ENCODE results near the gene RECQL5. TPM values are rescaled to one million over a fixed set of nuclear protein-coding genes. Genes with fewer than 3 reads are reported as not detected.

The RECQL5 gene
- total RNA-seq, 4 donors from 2014 or later, result 35.3 to 129 (median 63.6) TPM

DNA sequence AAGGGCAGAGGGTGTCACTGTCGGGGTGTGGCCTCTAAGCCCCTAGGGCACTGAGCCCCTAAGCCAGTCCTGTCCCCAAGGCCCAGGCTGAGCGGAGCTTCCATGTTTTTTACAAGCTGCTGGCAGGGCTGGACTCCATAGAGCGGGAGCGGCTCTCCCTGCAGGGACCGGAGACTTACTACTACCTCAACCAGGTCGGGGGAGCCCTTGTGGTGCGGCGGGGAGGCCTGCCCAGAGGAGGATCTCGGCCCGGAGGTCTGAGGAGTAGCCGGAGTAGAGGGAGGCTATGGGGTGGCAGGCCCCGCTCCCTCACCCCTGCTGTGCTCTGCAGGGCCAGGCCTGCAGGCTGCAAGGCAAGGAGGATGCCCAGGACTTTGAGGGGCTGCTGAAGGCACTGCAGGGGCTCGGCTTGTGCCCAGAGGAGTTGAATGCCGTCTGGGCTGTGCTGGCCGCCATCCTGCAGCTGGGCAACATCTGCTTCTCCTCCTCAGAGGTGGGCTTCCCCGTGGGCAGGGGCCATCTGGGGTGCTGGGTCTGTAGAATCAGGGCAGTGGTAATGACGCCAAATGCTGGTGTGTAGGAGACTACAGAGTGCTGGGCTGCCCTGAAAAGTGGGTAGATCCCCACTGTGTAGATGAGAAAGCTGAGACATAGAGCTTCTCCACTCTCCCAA, 74.5 kb downstream of the RECQL5 start:
- peak in 1 of 2 donors; percentile 64 for DNase-seq (ENCODE audit: low spot score in 2 of 2)
- Histone ChIP-seq H3K9me3 (no peaks in the 10 kb centered on the region), H3K4me1 (peaks cover 26% of the 10 kb centered on the region), H3K27me3 (no peaks in the 10 kb centered on the region), H3K36me3 (no peaks in the 10 kb centered on the region), H3K27ac (no peak overlapping the region), H3K4me3 (no peak overlapping the region)
- TF ChIP-seq POLR2AphosphoS5 (IDR thresholded peaks at IDR 0.05) (no peak), EP300 (IDR thresholded peaks at IDR 0.05) (no peak), POLR2A (IDR thresholded peaks at IDR 0.05) (no peak)
- TF ChIP-seq, protein P1, sequence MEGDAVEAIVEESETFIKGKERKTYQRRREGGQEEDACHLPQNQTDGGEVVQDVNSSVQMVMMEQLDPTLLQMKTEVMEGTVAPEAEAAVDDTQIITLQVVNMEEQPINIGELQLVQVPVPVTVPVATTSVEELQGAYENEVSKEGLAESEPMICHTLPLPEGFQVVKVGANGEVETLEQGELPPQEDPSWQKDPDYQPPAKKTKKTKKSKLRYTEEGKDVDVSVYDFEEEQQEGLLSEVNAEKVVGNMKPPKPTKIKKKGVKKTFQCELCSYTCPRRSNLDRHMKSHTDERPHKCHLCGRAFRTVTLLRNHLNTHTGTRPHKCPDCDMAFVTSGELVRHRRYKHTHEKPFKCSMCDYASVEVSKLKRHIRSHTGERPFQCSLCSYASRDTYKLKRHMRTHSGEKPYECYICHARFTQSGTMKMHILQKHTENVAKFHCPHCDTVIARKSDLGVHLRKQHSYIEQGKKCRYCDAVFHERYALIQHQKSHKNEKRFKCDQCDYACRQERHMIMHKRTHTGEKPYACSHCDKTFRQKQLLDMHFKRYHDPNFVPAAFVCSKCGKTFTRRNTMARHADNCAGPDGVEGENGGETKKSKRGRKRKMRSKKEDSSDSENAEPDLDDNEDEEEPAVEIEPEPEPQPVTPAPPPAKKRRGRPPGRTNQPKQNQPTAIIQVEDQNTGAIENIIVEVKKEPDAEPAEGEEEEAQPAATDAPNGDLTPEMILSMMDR (IDR thresholded peaks at IDR 0.05), result no peak
- 100% methylated on average over 1 of the region's 17 CpGs for WGBS

DNA sequence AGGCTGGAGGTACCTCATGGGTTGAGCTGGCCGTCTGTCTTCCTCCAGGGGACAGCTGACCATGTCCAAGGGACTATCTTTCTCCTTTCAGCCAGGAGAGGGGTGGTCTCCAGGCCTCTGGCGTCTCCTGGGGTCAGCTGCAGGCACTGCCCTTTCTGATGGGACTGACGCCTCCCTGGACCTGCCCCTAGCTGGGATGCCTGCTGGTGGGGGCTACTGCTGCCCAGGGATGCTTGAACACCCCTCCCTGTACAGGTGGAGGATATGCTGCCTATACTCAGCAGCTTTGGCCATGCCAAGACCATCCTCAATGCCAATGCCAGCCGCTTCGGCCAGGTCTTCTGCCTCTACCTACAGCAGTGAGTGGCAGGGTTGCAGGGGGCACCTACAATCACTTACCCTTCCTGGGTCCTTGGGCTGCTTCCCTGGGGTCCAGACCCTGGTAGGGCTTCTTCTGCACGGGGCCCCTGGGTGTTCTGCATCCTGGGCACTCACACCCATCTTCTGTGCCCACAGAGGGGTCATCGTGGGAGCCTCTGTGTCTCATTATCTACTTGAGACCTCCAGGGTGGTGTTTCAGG, 75.1 kb downstream of the RECQL5 start:
- Histone ChIP-seq H3K4me1 (peaks cover 29% of the 10 kb centered on the region), H3K9me3 (no peaks in the 10 kb centered on the region), H3K4me3 (no peak overlapping the region), H3K27me3 (no peaks in the 10 kb centered on the region), H3K27ac (no peak overlapping the region), H3K36me3 (no peaks in the 10 kb centered on the region)
- no peak for DNase-seq (ENCODE audit: low spot score in 2 of 2)
- 88% methylated on average over 5 of the region's 7 CpGs for WGBS
- TF ChIP-seq POLR2A (IDR thresholded peaks at IDR 0.05), result no peak
- TF ChIP-seq, protein P1 (IDR thresholded peaks at IDR 0.05), result no peak
- no peak for TF ChIP-seq EP300 (IDR thresholded peaks at IDR 0.05)
- TF ChIP-seq POLR2AphosphoS5 (IDR thresholded peaks at IDR 0.05), result no peak

DNA sequence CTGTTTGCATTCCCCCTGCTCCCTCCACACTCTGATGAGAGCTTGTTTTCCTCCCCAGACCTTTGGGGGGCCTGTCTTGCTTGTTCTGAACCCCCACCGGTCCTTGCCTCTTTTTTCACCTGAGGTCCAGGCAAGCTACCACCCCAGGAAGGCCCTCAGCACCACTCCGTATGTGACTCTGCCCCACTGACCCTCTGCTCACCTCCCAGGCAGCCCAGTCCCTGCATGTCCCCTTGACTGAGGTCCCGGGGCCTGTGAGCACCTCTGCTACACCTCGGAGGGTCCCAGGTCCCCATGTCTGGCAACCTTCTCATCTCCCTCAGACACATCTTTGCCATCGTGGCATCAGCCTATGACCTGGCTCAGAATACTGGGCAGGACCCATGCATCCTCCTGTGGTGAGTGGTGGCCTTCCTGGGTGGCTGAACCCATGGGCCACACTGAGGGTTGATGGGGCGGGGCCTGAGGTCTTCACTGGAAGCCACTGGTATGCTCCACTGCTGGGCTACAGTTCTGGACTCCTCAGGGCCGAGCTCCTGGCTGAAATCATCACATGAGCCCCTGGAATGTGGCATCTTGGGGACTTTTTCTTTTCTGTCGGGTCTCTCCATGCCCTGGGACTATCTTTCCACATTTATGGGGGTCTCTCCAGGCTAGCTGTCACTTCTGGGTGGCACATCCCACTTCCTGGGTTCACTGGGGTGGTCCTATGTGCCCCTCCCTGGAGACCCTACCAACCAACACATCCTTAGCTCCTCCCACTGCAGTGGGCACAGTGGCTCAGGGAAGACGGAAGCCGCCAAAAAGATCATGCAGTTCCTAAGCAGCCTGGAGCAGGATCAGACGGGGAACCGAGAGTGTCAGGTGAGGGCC, 75.9 kb downstream of the RECQL5 start:
- no peak for DNase-seq (ENCODE audit: low spot score in 2 of 2)
- Histone ChIP-seq H3K27me3 (no peaks in the 10 kb centered on the region), H3K27ac (no peak overlapping the region), H3K4me3 (no peak overlapping the region), H3K36me3 (no peaks in the 10 kb centered on the region), H3K9me3 (no peaks in the 10 kb centered on the region), H3K4me1 (peaks cover 29% of the 10 kb centered on the region)
- WGBS, result 82% methylated on average over 8 of the region's 12 CpGs
- TF ChIP-seq, protein P1 (IDR thresholded peaks at IDR 0.05), result no peak
- TF ChIP-seq POLR2AphosphoS5 (IDR thresholded peaks at IDR 0.05), result no peak
- no peak for TF ChIP-seq EP300 (IDR thresholded peaks at IDR 0.05)
- no peak for TF ChIP-seq POLR2A (IDR thresholded peaks at IDR 0.05)

DNA sequence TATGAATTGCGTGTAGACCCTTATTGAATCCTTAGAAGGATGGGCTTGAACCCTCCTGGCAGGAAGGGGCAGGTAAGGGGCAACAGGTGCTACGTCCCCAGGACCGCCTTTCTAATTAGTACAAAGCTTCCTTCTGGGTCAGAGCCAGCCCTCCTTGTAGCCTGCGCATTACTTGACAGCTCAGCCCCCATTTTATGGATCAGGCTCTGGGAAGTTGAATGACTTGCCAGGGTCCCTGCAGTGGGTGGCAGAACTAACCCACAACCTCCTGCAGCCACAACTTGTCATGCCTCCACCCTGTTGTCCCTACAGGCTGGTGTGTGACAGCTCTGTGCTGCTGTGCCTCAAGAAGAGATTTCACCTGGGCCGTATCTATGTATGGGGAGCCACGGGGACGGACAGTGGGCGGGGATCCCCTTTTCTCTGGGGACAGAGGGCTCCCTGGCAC, 76.6 kb downstream of the RECQL5 start:
- TF ChIP-seq POLR2AphosphoS5 (IDR thresholded peaks at IDR 0.05) (no peak), POLR2A (IDR thresholded peaks at IDR 0.05) (no peak), EP300 (IDR thresholded peaks at IDR 0.05) (no peak)
- TF ChIP-seq, protein P1 (IDR thresholded peaks at IDR 0.05), result no peak
- 61% methylated on average over 7 of the region's 8 CpGs for WGBS
- Histone ChIP-seq H3K27me3 (no peaks in the 10 kb centered on the region), H3K4me3 (peak overlapping the region; percentile 60), H3K27ac (no peak overlapping the region), H3K4me1 (peaks cover 29% of the 10 kb centered on the region), H3K36me3 (no peaks in the 10 kb centered on the region), H3K9me3 (no peaks in the 10 kb centered on the region)
- DNase-seq (ENCODE audit: low spot score in 2 of 2), result peak in 1 of 2 donors; percentile 56

DNA sequence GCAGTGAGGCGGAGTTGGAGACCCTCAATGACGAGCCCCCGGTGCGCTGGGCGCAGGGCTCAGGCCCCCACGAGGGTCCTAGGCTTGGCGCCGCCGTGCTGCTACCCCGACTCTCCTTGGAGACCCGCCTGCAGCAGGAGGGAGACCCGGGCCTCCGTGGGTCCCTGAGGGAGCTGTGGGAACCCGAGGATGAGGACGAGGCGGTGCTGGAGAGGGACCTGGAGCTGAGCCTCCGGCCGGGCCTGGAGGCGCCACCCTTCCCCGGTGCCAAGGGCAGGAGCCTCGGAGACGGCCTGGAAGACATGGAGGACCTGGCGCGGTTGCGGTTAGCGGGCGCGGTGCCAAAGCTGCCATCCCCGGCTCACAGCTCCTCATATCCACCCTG, 77.0 kb downstream of the RECQL5 start:
- DNase-seq (ENCODE audit: low spot score in 2 of 2), result peak in 1 of 2 donors; percentile 74
- Histone ChIP-seq H3K27ac (no peak overlapping the region), H3K9me3 (no peaks in the 10 kb centered on the region), H3K4me3 (peak overlapping the region; percentile 60), H3K27me3 (no peaks in the 10 kb centered on the region), H3K36me3 (no peaks in the 10 kb centered on the region), H3K4me1 (peaks cover 29% of the 10 kb centered on the region)
- WGBS, result 0% methylated on average over 1 of the region's 29 CpGs
- TF ChIP-seq POLR2A (IDR thresholded peaks at IDR 0.05), result no peak
- no peak for TF ChIP-seq EP300 (IDR thresholded peaks at IDR 0.05)
- TF ChIP-seq, protein P1 (IDR thresholded peaks at IDR 0.05), result no peak
- TF ChIP-seq POLR2AphosphoS5 (IDR thresholded peaks at IDR 0.05), result no peak
